Stimulated activated CD4-positive, alpha-beta T cell treated with anti-CD3 and anti-CD28 coated beads, Interleukin-15, amount 100 ng/mL, for 24 hours (primary cell): ENCODE measurements around the gene C12orf56.
A peak's percentile ranks its signal among the peaks of the same experiment; 100 is the strongest.
"Not testable (repeated sequence)": the region's sequence is repeated elsewhere in the genome, so short reads cannot be mapped to it uniquely, and the experiment has no call there.

Experiments
- DNase-seq: peaks from one replicate; pipeline ENCODE4 v3.0.0-alpha.2; 2020

The C12orf56 gene

GRCh38 chr12:64385019-64385418 lies 5.5 kb downstream of the C12orf56 start:
- DNase-seq = no peak

- DNase-seq = no peak
Measured at GRCh38 chr12:64383675-64384074, 6.9 kb downstream of the C12orf56 start.

- no peak for DNase-seq
Measured at GRCh38 chr12:64362721-64363305, 27.7 kb downstream of the C12orf56 start.

DNA sequence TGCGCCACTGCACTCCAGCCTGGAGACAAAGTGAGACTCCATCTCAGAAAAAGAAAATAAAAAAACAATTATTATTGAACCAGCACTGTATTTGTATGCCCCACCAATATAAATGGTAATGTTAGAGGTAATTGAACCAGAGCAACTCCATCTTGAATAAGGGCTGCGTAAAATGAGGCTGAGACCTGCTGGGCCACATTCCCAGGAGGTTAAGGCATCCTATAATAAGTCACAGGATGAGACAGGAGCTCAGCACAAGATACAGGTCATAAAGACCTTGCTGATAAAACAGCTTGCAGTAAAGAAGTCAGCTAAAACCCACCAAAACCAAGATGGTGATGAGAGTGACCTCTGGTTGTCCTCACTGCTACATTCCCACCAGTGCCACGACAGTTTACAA lies 29.4 kb downstream of the C12orf56 start:
- not testable (repeated sequence) for DNase-seq

- DNase-seq = not testable (repeated sequence)
Measured at GRCh38 chr12:64356209-64356608, 34.3 kb downstream of the C12orf56 start.

- DNase-seq = peak; percentile 11
Measured at GRCh38 chr12:64352181-64352580, 38.4 kb downstream of the C12orf56 start.

DNA sequence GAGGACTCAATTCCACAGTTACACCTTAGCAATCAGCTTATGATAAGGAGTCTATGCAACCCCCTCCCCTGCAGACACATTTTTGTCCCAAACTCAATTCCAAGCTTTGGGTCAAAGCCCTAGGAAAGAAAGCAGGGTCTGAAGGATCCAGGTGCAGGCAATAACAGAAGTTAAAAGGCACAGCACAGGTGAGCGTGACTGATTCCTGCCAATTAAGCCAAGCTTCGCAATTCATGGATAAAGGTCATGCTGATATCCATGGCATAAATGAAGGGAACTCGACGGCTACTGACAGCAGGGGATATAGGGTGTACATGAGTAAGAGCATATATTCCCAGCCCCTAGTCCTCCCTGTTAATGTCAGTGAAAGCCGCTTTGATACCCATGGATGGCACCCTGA lies 39.3 kb downstream of the C12orf56 start:
- no peak for DNase-seq

GRCh38 chr12:64347630-64348029 lies 42.9 kb downstream of the C12orf56 start:
- DNase-seq = no peak

DNA sequence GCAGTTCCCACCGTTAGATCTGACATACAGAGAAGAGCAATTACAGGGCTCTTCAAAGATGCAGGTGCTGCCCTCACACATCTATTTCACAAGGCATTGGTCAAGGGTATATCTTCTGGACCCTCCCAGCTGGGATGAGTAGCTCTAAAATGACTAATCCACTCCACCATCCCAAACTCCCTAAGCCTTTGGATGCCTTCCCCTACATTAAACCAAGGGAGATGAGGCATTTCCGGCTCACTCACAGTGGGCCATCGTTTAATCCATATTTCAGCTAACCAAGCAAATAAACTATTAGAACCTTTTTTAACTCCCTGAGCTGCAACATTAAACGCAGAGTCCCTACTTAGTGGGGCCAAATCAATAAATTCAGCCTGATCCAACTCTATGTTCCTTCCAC lies 45.9 kb downstream of the C12orf56 start:
- not testable (repeated sequence) for DNase-seq

- DNase-seq = not testable (repeated sequence)
Measured at GRCh38 chr12:64340546-64340945, 50.0 kb downstream of the C12orf56 start.

DNA sequence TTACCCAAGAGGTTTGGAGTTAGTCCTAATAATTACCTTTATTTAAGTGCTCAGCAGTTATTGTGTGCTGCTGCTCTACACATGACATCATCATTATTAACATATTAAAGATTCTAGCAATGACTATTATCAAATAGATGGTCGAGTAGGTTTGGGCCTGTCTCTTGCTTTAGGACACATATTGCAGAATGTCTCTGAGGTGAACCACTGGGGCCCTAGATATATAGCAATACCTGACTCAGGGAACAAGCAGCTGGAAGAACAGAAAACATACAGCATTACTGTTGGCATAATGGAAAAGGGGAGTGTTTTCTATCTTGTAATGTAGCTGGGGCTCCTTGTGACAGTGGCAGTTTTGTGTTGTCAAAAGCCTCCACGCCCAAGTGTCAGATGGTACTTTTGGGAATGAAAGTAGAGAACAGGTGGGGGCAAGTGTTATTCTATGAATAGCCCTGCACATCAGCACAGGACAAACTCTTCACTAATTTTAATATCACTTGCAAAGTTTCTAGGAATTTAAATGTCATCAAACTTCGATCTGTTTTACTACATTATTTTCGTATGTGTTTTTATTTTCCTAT lies 54.6 kb downstream of the C12orf56 start:
- no peak for DNase-seq

DNA sequence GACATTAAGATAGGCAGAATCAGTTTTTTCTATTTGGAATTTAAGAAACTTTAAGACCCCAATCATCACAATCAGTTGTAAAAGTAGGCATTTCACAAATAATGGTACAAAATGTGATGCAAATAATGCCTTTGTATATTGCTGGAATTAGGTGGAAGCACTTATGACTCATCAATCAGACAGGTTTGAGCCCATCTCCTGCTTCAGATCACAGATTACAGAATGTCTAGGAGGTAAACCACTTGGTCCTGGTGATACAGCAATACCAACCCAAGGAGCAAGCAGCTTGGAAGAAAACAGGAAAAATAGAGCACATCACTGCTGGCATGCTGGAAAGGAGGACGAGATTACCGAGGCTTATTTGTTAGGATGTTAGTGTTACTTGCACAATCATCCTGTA lies 57.6 kb downstream of the C12orf56 start:
- no peak for DNase-seq

- no peak for DNase-seq
Measured at GRCh38 chr12:64332296-64332695, 58.3 kb downstream of the C12orf56 start.

GRCh38 chr12:64329031-64329710 lies 61.4 kb downstream of the C12orf56 start:
- not testable (repeated sequence) for DNase-seq

GRCh38 chr12:64325055-64325454 lies 65.5 kb downstream of the C12orf56 start:
- no peak for DNase-seq

- DNase-seq = no peak
Measured at GRCh38 chr12:64323476-64324225, 66.9 kb downstream of the C12orf56 start.

- DNase-seq = no peak
Measured at GRCh38 chr12:64323006-64323405, 67.6 kb downstream of the C12orf56 start.

- no peak for DNase-seq
Measured at GRCh38 chr12:64320611-64321010, 69.9 kb downstream of the C12orf56 start.

DNA sequence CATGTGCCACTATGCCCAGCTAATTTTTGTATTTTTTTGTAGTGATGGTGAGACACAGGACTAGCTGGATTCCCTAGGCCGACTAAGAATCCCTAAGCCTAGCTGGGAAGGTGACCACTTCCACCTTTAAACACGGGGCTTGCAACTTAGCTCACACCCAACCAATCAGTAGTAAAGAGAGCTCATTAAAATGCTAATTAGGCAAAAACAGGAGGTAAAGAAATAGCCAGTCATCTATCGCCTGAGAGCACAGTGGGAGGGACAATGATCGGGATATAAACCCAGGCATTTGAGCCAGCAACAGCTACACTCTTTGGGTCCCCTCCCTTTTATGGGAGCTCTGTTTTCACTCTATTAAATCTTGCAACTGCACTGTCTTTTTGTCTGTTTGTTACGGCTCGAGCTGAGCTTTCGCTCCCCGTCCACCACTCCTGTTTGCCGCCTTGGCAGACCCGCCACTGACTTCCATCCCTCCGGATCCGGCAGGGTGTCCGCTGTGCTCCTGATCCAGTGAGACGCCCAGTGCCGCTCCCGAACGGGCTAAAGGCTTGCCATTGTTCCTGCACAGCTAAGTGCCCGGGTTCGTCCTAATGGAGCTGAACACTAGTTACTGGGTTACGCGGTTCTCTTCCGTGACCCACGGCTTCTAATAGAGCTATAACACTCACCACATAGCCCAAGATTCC lies 70.9 kb downstream of the C12orf56 start:
- not testable (repeated sequence) for DNase-seq

GRCh38 chr12:64318605-64319004 lies 72.0 kb downstream of the C12orf56 start:
- no peak for DNase-seq

- no peak for DNase-seq
Measured at GRCh38 chr12:64311877-64312276, 78.7 kb downstream of the C12orf56 start.

GRCh38 chr12:64304571-64304970 lies 86.0 kb downstream of the C12orf56 start:
- DNase-seq = no peak

- DNase-seq = no peak
Measured at GRCh38 chr12:64299628-64300027, 90.9 kb downstream of the C12orf56 start.
